K562 (cell line): Measurements from ENCODE around the gene KCNT1.

Experiments used
- CBFB ChIP-seq: sonication (generic); formaldehyde crosslinking; IDR thresholded peaks from 2 replicates; pipeline ENCODE4 v1.4.0; 2020; ENCODE audit warnings: mild to moderate bottlenecking, missing genetic modification reagents
- EP400 ChIP-seq: fragments of 450-650 bp; IDR thresholded peaks from 2 replicates; pipeline ENCODE4 v1.6.1; 2017; ENCODE audit warnings: antibody characterized with exemption, mild to moderate bottlenecking, moderate library complexity
- KDM4B ChIP-seq, 2 experiments: fragments of 450-650 bp in 1 of 2; sonication (generic) in 1 of 2; IDR thresholded peaks; 2 replicates each; pipeline ENCODE4 v1.6.1; 2016 to 2017; ENCODE audit warnings: borderline replicate concordance in 2 of 2, antibody characterized with exemption in 1 of 2, low read depth in 1 of 2, mild to moderate bottlenecking in 1 of 2
- POLR2A ChIP-seq: fragments of 450-650 bp; conservative IDR thresholded peaks from 2 replicates; pipeline ENCODE4 v1.6.1; 2016
- RBBP5 ChIP-seq: fragments of 200-600 bp; sonication (generic); IDR thresholded peaks from 2 replicates; pipeline ENCODE4 v1.6.1; 2012; ENCODE audit warnings: borderline replicate concordance, mild to moderate bottlenecking, low read length, control low read depth, inconsistent platforms; ENCODE audit not compliant: insufficient read depth, poor library complexity, severe bottlenecking
- RBM14 ChIP-seq: fragments of 200-400 bp; formaldehyde crosslinking; IDR thresholded peaks from 2 replicates; pipeline ENCODE4 v1.6.1; 2018; ENCODE audit warnings: low read depth, mild to moderate bottlenecking, low read length, moderate library complexity, borderline replicate concordance; ENCODE audit not compliant: insufficient read depth
- ZFP36 ChIP-seq: fragments of 150-350 bp; IDR thresholded peaks from 2 replicates; pipeline ENCODE4 v1.6.1; 2018; ENCODE audit warnings: low read length, low read depth; ENCODE audit not compliant: partially characterized antibody
- ZNF584 ChIP-seq: fragments of 200-800 bp; sonication (Bioruptor generic); IDR thresholded peaks from 2 replicates; pipeline ENCODE4 v1.6.1; 2016; ENCODE audit warnings: low read depth, mild to moderate bottlenecking, missing genetic modification characterization, missing compliant biosample characterization
- ZNF586 ChIP-seq: fragments of 450-650 bp; formaldehyde crosslinking; conservative IDR thresholded peaks from 2 replicates; pipeline ENCODE4 v1.4.0; 2020; ENCODE audit warnings: mild to moderate bottlenecking, moderate library complexity
- TF ChIP-seq, protein P1 (sequence below): sonication (generic); formaldehyde crosslinking; IDR thresholded peaks from 2 replicates; pipeline ENCODE4 v1.8.1; 2022; ENCODE audit warnings: missing genetic modification reagents
- TF ChIP-seq, protein P2 (sequence below), 3 experiments: fragments of 200-800 bp in 1 of 3; fragments of 250-450 bp in 1 of 3; fragments of 450-650 bp in 1 of 3; sonication (Bioruptor Pico) in 1 of 3; sonication (Bioruptor generic) in 1 of 3; formaldehyde crosslinking in 1 of 3; IDR thresholded peaks; 2 replicates each; pipeline versions ENCODE4 v1.6.1 to v1.8.0; 2016 to 2022; ENCODE audit warnings: mild to moderate bottlenecking in 2 of 3, missing genetic modification characterization in 2 of 3, missing compliant biosample characterization in 1 of 3, moderate library complexity in 1 of 3
- TF ChIP-seq, protein P3 (sequence below): sonication (generic); formaldehyde crosslinking; IDR thresholded peaks from 2 replicates; pipeline ENCODE4 v1.8.0; 2023; ENCODE audit warnings: mild to moderate bottlenecking, missing genetic modification reagents
- TF ChIP-seq, protein P4 (sequence below), 3 experiments: IDR thresholded peaks in 2 of 3; conservative IDR thresholded peaks in 1 of 3; 2 replicates each; pipeline ENCODE4 v1.5.1; 2011 to 2012; ENCODE audit warnings: low read length in 3 of 3, mild to moderate bottlenecking in 3 of 3, control low read depth in 2 of 3, improper control_type of control experiment in 1 of 3, inconsistent platforms in 1 of 3, low read depth in 1 of 3, mixed read lengths in 1 of 3, moderate library complexity in 1 of 3; ENCODE audit not compliant: insufficient read depth in 2 of 3

DNA sequence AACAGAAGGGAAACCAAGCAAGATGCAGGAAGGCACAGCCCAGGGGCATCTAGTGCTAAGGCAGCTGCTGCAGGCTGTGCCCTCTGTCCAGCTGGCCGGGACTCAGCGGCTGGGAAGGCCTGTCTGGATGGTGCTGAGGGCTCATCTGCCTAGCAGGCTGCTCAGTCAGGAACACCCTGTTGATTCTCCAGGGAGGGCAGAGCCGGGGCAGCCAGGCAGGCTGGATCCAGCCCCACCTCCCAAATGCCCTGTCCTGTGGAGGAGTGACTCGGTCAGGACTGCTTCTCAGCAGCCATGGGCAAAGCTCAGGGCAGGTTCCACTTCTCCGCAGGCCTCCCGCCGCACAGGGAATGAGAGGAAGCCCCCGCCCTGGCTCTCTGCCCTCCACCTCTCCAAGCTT, 46.7 kb upstream of the KCNT1 start:
- TF ChIP-seq ZNF586 (CRISPR knock-in tag) (no peak), RBBP5 (no peak), KDM4B (IDR thresholded peaks at IDR 0.05; ENCODE audit: borderline replicate concordance in 2 of 2, low read depth in 1 of 2) (no peak), POLR2A (no peak), ZNF584 (CRISPR knock-in tag) (no peak), EP400 (no peak), CBFB (CRISPR knock-in tag) (no peak), ZFP36 (no peak), RBM14 (no peak)
- TF ChIP-seq, protein P1, sequence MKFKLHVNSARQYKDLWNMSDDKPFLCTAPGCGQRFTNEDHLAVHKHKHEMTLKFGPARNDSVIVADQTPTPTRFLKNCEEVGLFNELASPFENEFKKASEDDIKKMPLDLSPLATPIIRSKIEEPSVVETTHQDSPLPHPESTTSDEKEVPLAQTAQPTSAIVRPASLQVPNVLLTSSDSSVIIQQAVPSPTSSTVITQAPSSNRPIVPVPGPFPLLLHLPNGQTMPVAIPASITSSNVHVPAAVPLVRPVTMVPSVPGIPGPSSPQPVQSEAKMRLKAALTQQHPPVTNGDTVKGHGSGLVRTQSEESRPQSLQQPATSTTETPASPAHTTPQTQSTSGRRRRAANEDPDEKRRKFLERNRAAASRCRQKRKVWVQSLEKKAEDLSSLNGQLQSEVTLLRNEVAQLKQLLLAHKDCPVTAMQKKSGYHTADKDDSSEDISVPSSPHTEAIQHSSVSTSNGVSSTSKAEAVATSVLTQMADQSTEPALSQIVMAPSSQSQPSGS = no peak
- TF ChIP-seq, protein P2, sequence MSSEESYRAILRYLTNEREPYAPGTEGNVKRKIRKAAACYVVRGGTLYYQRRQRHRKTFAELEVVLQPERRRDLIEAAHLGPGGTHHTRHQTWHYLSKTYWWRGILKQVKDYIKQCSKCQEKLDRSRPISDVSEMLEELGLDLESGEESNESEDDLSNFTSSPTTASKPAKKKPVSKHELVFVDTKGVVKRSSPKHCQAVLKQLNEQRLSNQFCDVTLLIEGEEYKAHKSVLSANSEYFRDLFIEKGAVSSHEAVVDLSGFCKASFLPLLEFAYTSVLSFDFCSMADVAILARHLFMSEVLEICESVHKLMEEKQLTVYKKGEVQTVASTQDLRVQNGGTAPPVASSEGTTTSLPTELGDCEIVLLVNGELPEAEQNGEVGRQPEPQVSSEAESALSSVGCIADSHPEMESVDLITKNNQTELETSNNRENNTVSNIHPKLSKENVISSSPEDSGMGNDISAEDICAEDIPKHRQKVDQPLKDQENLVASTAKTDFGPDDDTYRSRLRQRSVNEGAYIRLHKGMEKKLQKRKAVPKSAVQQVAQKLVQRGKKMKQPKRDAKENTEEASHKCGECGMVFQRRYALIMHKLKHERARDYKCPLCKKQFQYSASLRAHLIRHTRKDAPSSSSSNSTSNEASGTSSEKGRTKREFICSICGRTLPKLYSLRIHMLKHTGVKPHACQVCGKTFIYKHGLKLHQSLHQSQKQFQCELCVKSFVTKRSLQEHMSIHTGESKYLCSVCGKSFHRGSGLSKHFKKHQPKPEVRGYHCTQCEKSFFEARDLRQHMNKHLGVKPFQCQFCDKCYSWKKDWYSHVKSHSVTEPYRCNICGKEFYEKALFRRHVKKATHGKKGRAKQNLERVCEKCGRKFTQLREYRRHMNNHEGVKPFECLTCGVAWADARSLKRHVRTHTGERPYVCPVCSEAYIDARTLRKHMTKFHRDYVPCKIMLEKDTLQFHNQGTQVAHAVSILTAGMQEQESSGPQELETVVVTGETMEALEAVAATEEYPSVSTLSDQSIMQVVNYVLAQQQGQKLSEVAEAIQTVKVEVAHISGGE (CRISPR knock-in tag; IDR thresholded peaks at IDR 0.05) = no peak
- TF ChIP-seq, protein P3, sequence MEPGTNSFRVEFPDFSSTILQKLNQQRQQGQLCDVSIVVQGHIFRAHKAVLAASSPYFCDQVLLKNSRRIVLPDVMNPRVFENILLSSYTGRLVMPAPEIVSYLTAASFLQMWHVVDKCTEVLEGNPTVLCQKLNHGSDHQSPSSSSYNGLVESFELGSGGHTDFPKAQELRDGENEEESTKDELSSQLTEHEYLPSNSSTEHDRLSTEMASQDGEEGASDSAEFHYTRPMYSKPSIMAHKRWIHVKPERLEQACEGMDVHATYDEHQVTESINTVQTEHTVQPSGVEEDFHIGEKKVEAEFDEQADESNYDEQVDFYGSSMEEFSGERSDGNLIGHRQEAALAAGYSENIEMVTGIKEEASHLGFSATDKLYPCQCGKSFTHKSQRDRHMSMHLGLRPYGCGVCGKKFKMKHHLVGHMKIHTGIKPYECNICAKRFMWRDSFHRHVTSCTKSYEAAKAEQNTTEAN = no peak
- TF ChIP-seq, protein P4, sequence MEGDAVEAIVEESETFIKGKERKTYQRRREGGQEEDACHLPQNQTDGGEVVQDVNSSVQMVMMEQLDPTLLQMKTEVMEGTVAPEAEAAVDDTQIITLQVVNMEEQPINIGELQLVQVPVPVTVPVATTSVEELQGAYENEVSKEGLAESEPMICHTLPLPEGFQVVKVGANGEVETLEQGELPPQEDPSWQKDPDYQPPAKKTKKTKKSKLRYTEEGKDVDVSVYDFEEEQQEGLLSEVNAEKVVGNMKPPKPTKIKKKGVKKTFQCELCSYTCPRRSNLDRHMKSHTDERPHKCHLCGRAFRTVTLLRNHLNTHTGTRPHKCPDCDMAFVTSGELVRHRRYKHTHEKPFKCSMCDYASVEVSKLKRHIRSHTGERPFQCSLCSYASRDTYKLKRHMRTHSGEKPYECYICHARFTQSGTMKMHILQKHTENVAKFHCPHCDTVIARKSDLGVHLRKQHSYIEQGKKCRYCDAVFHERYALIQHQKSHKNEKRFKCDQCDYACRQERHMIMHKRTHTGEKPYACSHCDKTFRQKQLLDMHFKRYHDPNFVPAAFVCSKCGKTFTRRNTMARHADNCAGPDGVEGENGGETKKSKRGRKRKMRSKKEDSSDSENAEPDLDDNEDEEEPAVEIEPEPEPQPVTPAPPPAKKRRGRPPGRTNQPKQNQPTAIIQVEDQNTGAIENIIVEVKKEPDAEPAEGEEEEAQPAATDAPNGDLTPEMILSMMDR (IDR thresholded peaks at IDR 0.05 in 2 of 3, conservative IDR thresholded peaks at IDR 0.05 in 1 of 3; ENCODE audit: insufficient read depth in 2 of 3, low read depth in 1 of 3, low read length in 3 of 3) = no peak
